HepG2 (cell line): ENCODE data around the gene SMIM13. TPM values are rescaled to one million over a fixed set of nuclear protein-coding genes. Genes with fewer than 3 reads are reported as not detected.

Experiments
- ATAC-seq: fragments of 200-7000 bp; cut with Tn5 transposase; 3 replicates; pipeline ENCODE4 v1.9.1; 2020; ENCODE audit warnings: mild to moderate bottlenecking, moderate library complexity
- BruUV-seq: library from RNA; stranded (reverse); fragments of 400-500 nt; replicated peaks from 2 replicates; lab custom pipeline; 2021; lab: Mats Ljungman, UMichigan
- CTCF ChIA-PET: fragments of 300-600 bp; formaldehyde crosslinking; extraction: SDS; loops from one replicate; lab custom pipeline; 2021; ENCODE audit warnings: low total read pairs, inconsistent platforms, low intra/inter-chr PET ratio; lab: Yijun Ruan, JAX
- POLR2A ChIA-PET: fragments of 350-600 bp; sonication (Branson Sonifier 250); formaldehyde crosslinking; loops from one replicate; lab custom pipeline; 2020; ENCODE audit warnings: antibody characterized with exemption, inconsistent platforms; lab: Yijun Ruan, JAX
- DNase-seq: peaks from one replicate; pipeline ENCODE4 v3.0.0-alpha.2; 2015; ENCODE audit warnings: low spot score
- FAIRE-seq: peaks from 3 replicates; lab custom pipeline; 2011; peaks lifted over from hg19 to GRCh38; lab: Jason Lieb, UNC
- H2AFZ ChIP-seq: one replicate; pipeline ENCODE4 v1.6.1; 2011; ENCODE audit warnings: low read length, inconsistent platforms
- H3K27ac ChIP-seq: fragments of 300-600 bp; 3 replicates; pipeline ENCODE4 v1.8.0; 2011; ENCODE audit warnings: mixed run types, mild to moderate bottlenecking, mixed read lengths, low read length, inconsistent platforms; ENCODE audit not compliant: insufficient read depth; ENCODE audit errors: extremely low read length
- H3K27me3 ChIP-seq, 2 experiments: fragments of 200-600 bp in 1 of 2; 2 replicates in 1 of 2; 3 replicates in 1 of 2; pipeline versions ENCODE4 v1.6.0 to v1.8.0; 2011; ENCODE audit warnings: low read length in 2 of 2, mild to moderate bottlenecking in 2 of 2, moderate library complexity in 2 of 2, inconsistent platforms in 1 of 2; ENCODE audit not compliant: insufficient read depth in 2 of 2, control insufficient read depth in 1 of 2
- H3K36me3 ChIP-seq, 2 experiments: fragments of 200-600 bp in 1 of 2; replicated peaks in 1 of 2; 2 replicates in 1 of 2; 3 replicates in 1 of 2; pipeline versions ENCODE4 v1.5.1 to v1.8.0; 2011; ENCODE audit warnings: low read length in 2 of 2, inconsistent platforms in 1 of 2; ENCODE audit not compliant: insufficient read depth in 2 of 2, control insufficient read depth in 1 of 2
- H3K4me1 ChIP-seq: 2 replicates; pipeline ENCODE4 v1.5.1; 2012; ENCODE audit warnings: low read length, inconsistent platforms; ENCODE audit not compliant: insufficient read depth
- H3K4me2 ChIP-seq: 2 replicates; pipeline ENCODE4 v1.6.0; 2011; ENCODE audit warnings: low read depth, low read length, inconsistent platforms
- H3K4me3 ChIP-seq, 3 experiments: fragments of 200-600 bp in 1 of 3; sonication (generic), shearing (Covaris generic) in 1 of 3; replicated peaks in 1 of 3; 2 replicates each; pipeline ENCODE4 v1.5.1; 2011 to 2016; ENCODE audit warnings: low read length in 3 of 3, inconsistent platforms in 2 of 3, low read depth in 2 of 3, mild to moderate bottlenecking in 2 of 3, control low read depth in 1 of 3, mixed read lengths in 1 of 3; ENCODE audit not compliant: insufficient read depth in 1 of 3
- H3K79me2 ChIP-seq: one replicate; pipeline ENCODE4 v1.6.1; 2011; ENCODE audit warnings: low read length, inconsistent platforms; ENCODE audit not compliant: insufficient read depth
- H3K9ac ChIP-seq: 2 replicates; pipeline ENCODE4 v1.6.0; 2011; ENCODE audit warnings: mild to moderate bottlenecking, low read depth, low read length, inconsistent platforms; ENCODE audit not compliant: insufficient read depth
- H3K9me3 ChIP-seq: 2 replicates; pipeline ENCODE4 v1.5.1; 2012; ENCODE audit warnings: mild to moderate bottlenecking, low read length
- H4K20me1 ChIP-seq: 2 replicates; pipeline ENCODE4 v1.6.0; 2011; ENCODE audit warnings: inconsistent platforms, mild to moderate bottlenecking, low read length, moderate library complexity; ENCODE audit not compliant: insufficient read depth
- ATF5 ChIP-seq: sonication (generic); formaldehyde crosslinking; IDR thresholded peaks from 2 replicates; pipeline ENCODE4 v1.4.0; 2020; ENCODE audit warnings: mild to moderate bottlenecking, low read depth, missing genetic modification reagents
- CEBPB ChIP-seq: IDR thresholded peaks from 2 replicates; pipeline ENCODE4 v1.6.1; 2011; ENCODE audit warnings: low read depth, low read length, improper control_type of control experiment, borderline replicate concordance
- CEBPG ChIP-seq: IDR thresholded peaks from 2 replicates; pipeline ENCODE4 v1.6.1; 2016
- HNF1A ChIP-seq, 2 experiments: sonication (generic) in 1 of 2; formaldehyde crosslinking in 1 of 2; IDR thresholded peaks; 2 replicates each; pipeline versions ENCODE4 v1.4.0 to v1.6.1; 2016 to 2020; ENCODE audit warnings: borderline replicate concordance in 1 of 2, low read depth in 1 of 2, mild to moderate bottlenecking in 1 of 2, missing genetic modification reagents in 1 of 2
- NCOA5 ChIP-seq: sonication (generic); formaldehyde crosslinking; IDR thresholded peaks from 2 replicates; pipeline ENCODE4 v1.4.0; 2020; ENCODE audit warnings: missing genetic modification reagents
- NR2F6 ChIP-seq, 2 experiments: IDR thresholded peaks; 2 replicates each; pipeline ENCODE4 v1.6.1; 2016; ENCODE audit warnings: antibody characterized with exemption in 1 of 2, mild to moderate bottlenecking in 1 of 2
- REXO4 ChIP-seq: sonication (generic); formaldehyde crosslinking; IDR thresholded peaks from 2 replicates; pipeline ENCODE4 v1.8.0; 2022; ENCODE audit warnings: missing genetic modification reagents, mild to moderate bottlenecking, borderline replicate concordance
- SAP130 ChIP-seq: IDR thresholded peaks from 2 replicates; pipeline ENCODE4 v1.6.1; 2016; ENCODE audit warnings: low read depth
- SP5 ChIP-seq: IDR thresholded peaks from 2 replicates; pipeline ENCODE4 v1.6.1; 2016; ENCODE audit warnings: low read depth, borderline replicate concordance
- THAP11 ChIP-seq: IDR thresholded peaks from 2 replicates; pipeline ENCODE4 v1.6.1; 2016; ENCODE audit warnings: missing biosample characterization, missing genetic modification reagents
- XRCC5 ChIP-seq: fragments of 200-400 bp; formaldehyde crosslinking; optimal IDR thresholded peaks from 2 replicates; pipeline ENCODE3; 2017; ENCODE audit warnings: mild to moderate bottlenecking, low read length
- ZFP90 ChIP-seq: sonication (generic); formaldehyde crosslinking; IDR thresholded peaks from 2 replicates; pipeline ENCODE4 v1.8.0; 2022; ENCODE audit warnings: missing genetic modification reagents, mild to moderate bottlenecking, inconsistent platforms, borderline replicate concordance
- ZHX1 ChIP-seq: sonication (generic); formaldehyde crosslinking; IDR thresholded peaks from 2 replicates; pipeline ENCODE4 v1.8.1; 2022; ENCODE audit warnings: low read depth, mild to moderate bottlenecking, missing genetic modification reagents
- ZNF34 ChIP-seq: sonication (generic); formaldehyde crosslinking; IDR thresholded peaks from 2 replicates; pipeline ENCODE4 v1.4.0; 2020; ENCODE audit warnings: mild to moderate bottlenecking, missing genetic modification reagents, borderline replicate concordance
- ZNF740 ChIP-seq: sonication (generic); formaldehyde crosslinking; IDR thresholded peaks from 2 replicates; pipeline ENCODE4 v1.4.0; 2020; ENCODE audit warnings: missing genetic modification reagents
- ZNF83 ChIP-seq: sonication (generic); formaldehyde crosslinking; IDR thresholded peaks from 2 replicates; pipeline ENCODE4 v1.4.0; 2020; ENCODE audit warnings: missing genetic modification reagents, mild to moderate bottlenecking, borderline replicate concordance
- WGBS: methylation state at CpG from one replicate; pipeline ENCODE4 v1.1.6; 2017; ENCODE audit warnings: low lambda C conversion rate; 5-methylcytosine and 5-hydroxymethylcytosine counted together
- in situ Hi-C: cut with HindIII; loops from 2 replicates; pipeline ENCODE4 v1.10.0; 2017; ENCODE audit warnings: low pct_unique_long_range_greater_than_20kb; ENCODE audit not compliant: extremely low pct_ligation_motif_present
- intact Hi-C: fragments of 100-400 bp; cut with micrococcal nuclease; formaldehyde crosslinking; loops from one replicate; pipeline ENCODE4 v1.10.0; 2022; ENCODE audit not compliant: unreplicated experiment
- polyA plus RNA-seq, 8 experiments: library from polyadenylated mRNA; depleted of rRNA in 3 of 8; stranded (reverse) in 7 of 8; unstranded in 1 of 8; fragments of >200 nt; fragmentation: Illumina TruSeq in 4 of 8; extraction: Trizol in 4 of 8; gene quantifications; 2 replicates each; pipeline versions ENCODE4 v1.2.1 to v1.2.3, GENCODE V29; 2011 to 2016; ENCODE audit warnings: low read depth in 4 of 8, missing spikeins in 1 of 8, mixed read lengths in 1 of 8; ENCODE audit not compliant: insufficient read depth in 1 of 8
- total RNA-seq, 5 experiments: library from RNA; depleted of rRNA; stranded (reverse); fragments of >200 nt; fragmentation: Illumina TruSeq; extraction: Trizol; gene quantifications; 2 replicates each; pipeline ENCODE4 v1.2.3, GENCODE V29; 2016; ENCODE audit warnings: low read depth in 1 of 5

SMIM13 gene
- total and polyA plus RNA-seq, 2 of the 13 experiments (the other 11 are each of a cell fraction or from before 2014, with no cell fraction given), result 2.7 to 10.2 TPM

GRCh38 chr6:11096109-11096508 is 2.5 kb downstream of the SMIM13 start:
- intact Hi-C loops (no loop called here), in situ Hi-C loops (no loop called here)
- Histone ChIP-seq H3K4me2 (peak overlapping the region; percentile 86), H3K9me3 (no peaks in the 10 kb centered on the region), H3K79me2 (peaks cover 66% of the 10 kb centered on the region), H3K4me3 (peak overlapping the region in 2 of 3 experiments; percentile 93 to 97; a peak in 4 of 6 replicates), H3K27me3 (no peaks in the 10 kb centered on the region; a peak in 1 of 5 replicates), H3K9ac (peak overlapping the region; percentile 85; the same call in 1 of the 2 replicates), H2AFZ (no peak overlapping the region), H4K20me1 (peaks cover 9% of the 10 kb centered on the region; the same call in 1 of the 2 replicates), H3K36me3 (no peaks in the 10 kb centered on the region; a peak in 1 of 5 replicates), H3K4me1 (peaks cover 43% of the 10 kb centered on the region), H3K27ac (no peak overlapping the region)
- CTCF ChIA-PET, result no interaction called here
- peak; percentile 76 for DNase-seq
- peak; percentile 67 for FAIRE-seq
- WGBS, result 66% methylated on average over 4 of the region's 4 CpGs
- POLR2A ChIA-PET, result interaction anchor here (1.0 kb wide), 1 partner anchor 401 kb away, joined by 3 read pairs; the partner anchor contains the start of genes C6orf52 and PAK1IP1
- no TSS peak for BruUV-seq
- no peak for ATAC-seq
- TF ChIP-seq NR2F6 (IDR thresholded peaks at IDR 0.05), result no peak
- TF ChIP-seq NR2F6 (CRISPR knock-in tag; IDR thresholded peaks at IDR 0.05), result no peak
- TF ChIP-seq SP5 (CRISPR knock-in tag), result peak; percentile 38; the same call in 1 of the 2 replicates
- TF ChIP-seq ZFP90 (CRISPR knock-in tag), result no peak
- TF ChIP-seq ZNF34 (CRISPR knock-in tag), result no peak
- TF ChIP-seq HNF1A (IDR thresholded peaks at IDR 0.05; ENCODE audit: low read depth), result no peak
- TF ChIP-seq HNF1A (CRISPR knock-in tag; IDR thresholded peaks at IDR 0.05; ENCODE audit: borderline replicate concordance), result no peak
- no peak for TF ChIP-seq ZHX1 (CRISPR knock-in tag)
- peak; percentile 32; the same call in 1 of the 2 replicates for TF ChIP-seq SAP130
- TF ChIP-seq ZNF740 (CRISPR knock-in tag), result no peak
- TF ChIP-seq ZNF83, result no peak
- peak; percentile 18; the same call in 1 of the 2 replicates for TF ChIP-seq THAP11 (CRISPR knock-in tag)
- TF ChIP-seq CEBPG, result peak; percentile 66
- TF ChIP-seq XRCC5, result no peak
- TF ChIP-seq NCOA5 (CRISPR knock-in tag), result no peak
- TF ChIP-seq REXO4 (CRISPR knock-in tag), result no peak
- peak; percentile 89 for TF ChIP-seq CEBPB
- TF ChIP-seq ATF5 (CRISPR knock-in tag), result no peak
